SK-N-SH (cell line): ENCODE results near the gene DERL2. TPM values are rescaled to one million over a fixed set of nuclear protein-coding genes. Genes with fewer than 3 reads are reported as not detected.

Experiments
- CTCF ChIA-PET: fragments of 300-600, 350-600 bp; formaldehyde crosslinking; extraction: SDS; loops from one replicate; lab custom pipeline; 2021; lab: Yijun Ruan, JAX
- POLR2A ChIA-PET: fragments of 350-600 bp; sonication (Branson Sonifier 250); formaldehyde crosslinking; extraction: SDS; loops from one replicate; lab custom pipeline; 2020; ENCODE audit warnings: antibody characterized with exemption, inconsistent platforms; lab: Yijun Ruan, JAX
- DNase-seq: peaks from one replicate; pipeline ENCODE4 v3.0.0; 2012
- H2AFZ ChIP-seq: fragments of 200-600 bp; sonication (generic); 2 replicates; pipeline ENCODE4 v1.8.1; 2016; ENCODE audit warnings: antibody characterized with exemption, mild to moderate bottlenecking, low read depth
- H3F3A ChIP-seq: fragments of 200-600 bp; sonication (generic); replicated peaks from 2 replicates; pipeline ENCODE3; 2016; ENCODE audit warnings: antibody characterized with exemption, mild to moderate bottlenecking; ENCODE audit not compliant: insufficient read depth
- H3K27ac ChIP-seq, 2 experiments: fragments of 200-500 bp in 1 of 2; fragments of 200-600 bp in 1 of 2; sonication (Bioruptor generic) in 1 of 2; sonication (generic), shearing (Covaris generic) in 1 of 2; 2 replicates each; pipeline versions ENCODE4 v1.5.1 to v1.6.1; 2014 to 2016; ENCODE audit warnings: low read depth in 2 of 2, inconsistent platforms in 1 of 2, low read length in 1 of 2, mild to moderate bottlenecking in 1 of 2, mixed read lengths in 1 of 2
- H3K27me3 ChIP-seq: fragments of 200-600 bp; sonication (generic), shearing (Covaris generic); 2 replicates; pipeline ENCODE4 v1.6.1; 2016; ENCODE audit warnings: mixed run types; ENCODE audit not compliant: insufficient read depth
- H3K36me3 ChIP-seq, 2 experiments: fragments of 200-500 bp in 1 of 2; fragments of 200-600 bp in 1 of 2; sonication (Bioruptor generic) in 1 of 2; sonication (generic) in 1 of 2; replicated peaks in 1 of 2; 2 replicates each; pipeline versions ENCODE3 to v1.5.1; 2014 to 2016; ENCODE audit warnings: low read length in 1 of 2, mild to moderate bottlenecking in 1 of 2; ENCODE audit not compliant: insufficient read depth in 2 of 2, control insufficient read depth in 1 of 2
- H3K4me1 ChIP-seq, 2 experiments: fragments of 200-500 bp in 1 of 2; fragments of 200-600 bp in 1 of 2; sonication (Bioruptor generic) in 1 of 2; sonication (generic), shearing (Covaris generic) in 1 of 2; 2 replicates each; pipeline versions ENCODE4 v1.5.1 to v1.6.1; 2014 to 2016; ENCODE audit warnings: low read depth in 1 of 2, low read length in 1 of 2, mixed run types in 1 of 2; ENCODE audit not compliant: insufficient read depth in 2 of 2, control insufficient read depth in 1 of 2
- H3K4me2 ChIP-seq: fragments of 200-600 bp; sonication (generic), shearing (Covaris generic); 2 replicates; pipeline ENCODE4 v1.6.1; 2017; ENCODE audit warnings: mixed run types
- H3K4me3 ChIP-seq, 2 experiments: fragments of 200-500 bp in 1 of 2; fragments of 200-600 bp in 1 of 2; sonication (Bioruptor generic) in 1 of 2; sonication (generic), shearing (Covaris generic) in 1 of 2; 2 replicates each; pipeline versions ENCODE4 v1.5.1 to v1.8.1; 2014 to 2016; ENCODE audit warnings: low read depth in 2 of 2, inconsistent platforms in 1 of 2, low read length in 1 of 2, mild to moderate bottlenecking in 1 of 2, mixed read lengths in 1 of 2, moderate library complexity in 1 of 2
- H3K79me2 ChIP-seq: fragments of 200-600 bp; sonication (generic); 2 replicates; pipeline ENCODE4 v1.8.1; 2017; ENCODE audit warnings: mild to moderate bottlenecking; ENCODE audit not compliant: insufficient read depth
- H3K9ac ChIP-seq: fragments of 200-600 bp; sonication (generic); 2 replicates; pipeline ENCODE4 v1.6.1; 2017; ENCODE audit warnings: mixed run types
- H3K9me2 ChIP-seq: fragments of 200-600 bp; sonication (generic); 2 replicates; pipeline ENCODE4 v1.6.1; 2017; ENCODE audit warnings: mixed run types
- H3K9me3 ChIP-seq: fragments of 200-600 bp; sonication (generic); 2 replicates; pipeline ENCODE4 v1.6.1; 2017; ENCODE audit warnings: mixed run types, mild to moderate bottlenecking, moderate library complexity
- H4K20me1 ChIP-seq: fragments of 200-600 bp; sonication (generic); 2 replicates; pipeline ENCODE4 v1.6.1; 2017; ENCODE audit warnings: mild to moderate bottlenecking, mixed run types; ENCODE audit not compliant: insufficient read depth
- CHD2 ChIP-seq: fragments of 150-350 bp; IDR thresholded peaks from 2 replicates; pipeline ENCODE4 v1.6.1; 2018; ENCODE audit warnings: low read length; ENCODE audit not compliant: partially characterized antibody
- GABPA ChIP-seq: IDR thresholded peaks from 2 replicates; pipeline ENCODE4 v1.4.0; 2012; ENCODE audit warnings: low read depth, mild to moderate bottlenecking
- NFIC ChIP-seq: IDR thresholded peaks from 2 replicates; pipeline ENCODE4 v1.4.0; 2012; ENCODE audit warnings: borderline replicate concordance
- REST ChIP-seq: IDR thresholded peaks from 2 replicates; pipeline ENCODE4 v1.6.1; 2012; ENCODE audit warnings: mild to moderate bottlenecking, low read depth, low read length, moderate library complexity
- RFX5 ChIP-seq: IDR thresholded peaks from 2 replicates; pipeline ENCODE4 v1.6.1; 2012; ENCODE audit warnings: mild to moderate bottlenecking, improper control_type of control experiment, low read length
- TAF1 ChIP-seq: IDR thresholded peaks from 2 replicates; pipeline ENCODE4 v1.6.1; 2012; ENCODE audit warnings: low read depth, mild to moderate bottlenecking, low read length, moderate library complexity, borderline replicate concordance
- TCF12 ChIP-seq: IDR thresholded peaks from 2 replicates; pipeline ENCODE4 v1.4.0; 2012
- USF2 ChIP-seq: fragments of 150-350 bp; IDR thresholded peaks from 2 replicates; pipeline ENCODE4 v1.6.1; 2017; ENCODE audit warnings: antibody characterized with exemption, low read length, low read depth, borderline replicate concordance
- WGBS: methylation state at CpG from one replicate; pipeline ENCODE4 v1.1.6; 2017; ENCODE audit warnings: low lambda C conversion rate; 5-methylcytosine and 5-hydroxymethylcytosine counted together
- polyA plus RNA-seq, 3 experiments: library from polyadenylated mRNA; depleted of rRNA; stranded (reverse); fragments of >200 nt; gene quantifications; 2 replicates each; pipeline ENCODE4 v1.2.3, GENCODE V29; 2012

Gene DERL2
- polyA plus RNA-seq, 1 of the 3 experiments (the other 2 are of a cell fraction) = 42.5 TPM

GRCh38 chr17:5535436-5535835 lies 49.5 kb upstream of the DERL2 start (continued):
- TF ChIP-seq REST (no peak), TCF12 (no peak), USF2 (no peak), GABPA (no peak), NFIC (no peak), RFX5 (no peak), CHD2 (no peak)

- Histone ChIP-seq H3F3A (no peaks in the 10 kb centered on the region), H3K9me2 (no peaks in the 10 kb centered on the region), H3K79me2 (no peaks in the 10 kb centered on the region), H3K27ac (no peak overlapping the region), H3K4me2 (no peak overlapping the region), H3K27me3 (no peaks in the 10 kb centered on the region), H2AFZ (no peak overlapping the region), H3K9ac (no peak overlapping the region), H3K9me3 (no peaks in the 10 kb centered on the region), H3K4me3 (no peak overlapping the region), H4K20me1 (no peaks in the 10 kb centered on the region), H3K36me3 (peaks cover 0 to 4% of the 10 kb centered on the region in 2 experiments), H3K4me1 (no peaks in the 10 kb centered on the region)
- POLR2A ChIA-PET = no interaction called here
- 65% methylated on average over 17 of the region's 18 CpGs for WGBS
- TF ChIP-seq RFX5 = no peak
- DNase-seq = no peak
- CTCF ChIA-PET = interaction anchor here (0.9 to 1.0 kb wide), 2 partner anchors 16 to 26 kb away, joined by 3 to 4 read pairs; no protein-coding TSS in a partner anchor
These were observed 47.7 kb upstream of the DERL2 start for GRCh38 chr17:5533486-5534315.

GRCh38 chr17:5532581-5532980 lies 46.6 kb upstream of the DERL2 start:
- Histone ChIP-seq H3K27me3 (no peaks in the 10 kb centered on the region), H3K9me2 (no peaks in the 10 kb centered on the region), H3K4me1 (peaks cover 2 to 5% of the 10 kb centered on the region in 2 experiments; a peak in 2 of 4 replicates), H3K36me3 (peaks cover 0 to 4% of the 10 kb centered on the region in 2 experiments), H3K4me3 (no peak overlapping the region), H3F3A (peaks cover 8% of the 10 kb centered on the region), H3K79me2 (no peaks in the 10 kb centered on the region), H2AFZ (no peak overlapping the region), H3K4me2 (no peak overlapping the region), H3K27ac (no peak overlapping the region), H3K9me3 (no peaks in the 10 kb centered on the region), H4K20me1 (no peaks in the 10 kb centered on the region), H3K9ac (no peak overlapping the region)
- POLR2A ChIA-PET = no interaction called here
- no peak for DNase-seq
- 65% methylated on average over 7 of the region's 8 CpGs for whole genome bisulfite sequencing
- CTCF ChIA-PET = interaction anchor here (0.9 kb wide), 1 partner anchor 15 kb away, joined by 4 read pairs; no protein-coding TSS in a partner anchor
- TF ChIP-seq TAF1 = no peak
